H1 (cell line): Measurements from ENCODE around the gene ZDHHC17. TPM values are rescaled to one million over a fixed set of nuclear protein-coding genes. Genes with fewer than 3 reads are reported as not detected.

Experiments
- CEBPB ChIP-seq: IDR thresholded peaks from 2 replicates; pipeline ENCODE4 v1.6.1; 2012; ENCODE audit warnings: low read depth, low read length
- JUND ChIP-seq: IDR thresholded peaks from 2 replicates; pipeline ENCODE4 v1.6.1; 2011; ENCODE audit warnings: mild to moderate bottlenecking, improper control_type of control experiment, low read length
- RAD21 ChIP-seq, 2 experiments: IDR thresholded peaks in 1 of 2; conservative IDR thresholded peaks in 1 of 2; 2 replicates each; pipeline ENCODE4 v1.6.1; 2011; ENCODE audit warnings: low read depth in 2 of 2, low read length in 2 of 2, improper control_type of control experiment in 1 of 2, inconsistent platforms in 1 of 2, mild to moderate bottlenecking in 1 of 2, moderate library complexity in 1 of 2
- TAF1 ChIP-seq: IDR thresholded peaks from 2 replicates; pipeline ENCODE4 v1.6.1; 2011; ENCODE audit warnings: mild to moderate bottlenecking, low read depth, low read length
- polyA plus RNA-seq, 7 experiments: library from polyadenylated mRNA; depleted of rRNA in 3 of 7; stranded (reverse) in 5 of 7; unstranded in 2 of 7; fragments of >200 nt in 5 of 7; fragments of 200-250 nt in 2 of 7; gene quantifications; 1 replicate in 5 of 7; 2 replicates in 1 of 7; 4 replicates in 1 of 7; pipeline versions ENCODE4 v1.2.1 to v1.2.3, GENCODE V29; 2011 to 2013; ENCODE audit warnings: missing spikeins in 2 of 7, mixed read lengths in 2 of 7
- total RNA-seq: library from RNA; stranded (reverse); fragmentation: NEBNext Ultra II Directional; extraction: Animal tissue kit (Norgen Biotek cat#: 25700); gene quantifications from 2 replicates; pipeline ENCODE4 v1.2.1, GENCODE V29; 2021
- TF ChIP-seq, protein P1 (sequence below): fragments of 300-600 bp; sonication (generic); IDR thresholded peaks from 2 replicates; pipeline ENCODE4 v1.7.1; 2012; ENCODE audit warnings: low read length, moderate library complexity, mild to moderate bottlenecking, inconsistent platforms; ENCODE audit not compliant: insufficient replicate concordance
- TF ChIP-seq, protein P2 (sequence below): IDR thresholded peaks from 2 replicates; pipeline ENCODE4 v1.6.1; 2012; ENCODE audit warnings: low read length, inconsistent platforms
- TF ChIP-seq, protein P3 (sequence below), 3 experiments: IDR thresholded peaks; 1 replicate in 2 of 3; 2 replicates in 1 of 3; pipeline versions ENCODE4 v1.5.1 to v1.6.1; 2011; ENCODE audit warnings: low read length in 3 of 3, mild to moderate bottlenecking in 3 of 3, inconsistent platforms in 2 of 3, low read depth in 1 of 3, moderate library complexity in 1 of 3; ENCODE audit not compliant: insufficient read depth in 1 of 3; ENCODE audit errors: control extremely low read depth in 1 of 3

ZDHHC17 gene
- total and polyA plus RNA-seq, 2 of the 8 experiments (the other 6 are each of a cell fraction or from before 2014, with no cell fraction given) = 27.6 to 28.9 TPM

DNA sequence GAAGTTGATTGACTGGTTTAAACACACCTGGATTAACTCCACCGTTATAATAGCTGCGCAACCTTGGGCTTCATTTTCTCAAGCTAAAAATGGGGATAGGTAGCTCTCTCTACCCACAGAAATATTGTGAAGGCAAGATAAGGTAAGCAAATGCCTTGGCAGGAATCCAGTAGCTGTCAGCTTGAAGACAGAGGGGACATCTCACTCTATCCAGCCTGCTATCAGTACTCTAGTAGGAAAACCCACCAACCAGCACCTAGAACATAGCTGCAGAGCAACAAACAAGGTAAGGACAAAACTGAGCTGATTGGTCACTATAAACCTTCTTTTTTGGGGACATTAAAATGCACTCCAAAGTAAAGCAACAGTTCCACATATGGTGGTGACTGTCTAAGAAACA, 107.2 kb downstream of the ZDHHC17 start (continued):
- TF ChIP-seq, protein P1, sequence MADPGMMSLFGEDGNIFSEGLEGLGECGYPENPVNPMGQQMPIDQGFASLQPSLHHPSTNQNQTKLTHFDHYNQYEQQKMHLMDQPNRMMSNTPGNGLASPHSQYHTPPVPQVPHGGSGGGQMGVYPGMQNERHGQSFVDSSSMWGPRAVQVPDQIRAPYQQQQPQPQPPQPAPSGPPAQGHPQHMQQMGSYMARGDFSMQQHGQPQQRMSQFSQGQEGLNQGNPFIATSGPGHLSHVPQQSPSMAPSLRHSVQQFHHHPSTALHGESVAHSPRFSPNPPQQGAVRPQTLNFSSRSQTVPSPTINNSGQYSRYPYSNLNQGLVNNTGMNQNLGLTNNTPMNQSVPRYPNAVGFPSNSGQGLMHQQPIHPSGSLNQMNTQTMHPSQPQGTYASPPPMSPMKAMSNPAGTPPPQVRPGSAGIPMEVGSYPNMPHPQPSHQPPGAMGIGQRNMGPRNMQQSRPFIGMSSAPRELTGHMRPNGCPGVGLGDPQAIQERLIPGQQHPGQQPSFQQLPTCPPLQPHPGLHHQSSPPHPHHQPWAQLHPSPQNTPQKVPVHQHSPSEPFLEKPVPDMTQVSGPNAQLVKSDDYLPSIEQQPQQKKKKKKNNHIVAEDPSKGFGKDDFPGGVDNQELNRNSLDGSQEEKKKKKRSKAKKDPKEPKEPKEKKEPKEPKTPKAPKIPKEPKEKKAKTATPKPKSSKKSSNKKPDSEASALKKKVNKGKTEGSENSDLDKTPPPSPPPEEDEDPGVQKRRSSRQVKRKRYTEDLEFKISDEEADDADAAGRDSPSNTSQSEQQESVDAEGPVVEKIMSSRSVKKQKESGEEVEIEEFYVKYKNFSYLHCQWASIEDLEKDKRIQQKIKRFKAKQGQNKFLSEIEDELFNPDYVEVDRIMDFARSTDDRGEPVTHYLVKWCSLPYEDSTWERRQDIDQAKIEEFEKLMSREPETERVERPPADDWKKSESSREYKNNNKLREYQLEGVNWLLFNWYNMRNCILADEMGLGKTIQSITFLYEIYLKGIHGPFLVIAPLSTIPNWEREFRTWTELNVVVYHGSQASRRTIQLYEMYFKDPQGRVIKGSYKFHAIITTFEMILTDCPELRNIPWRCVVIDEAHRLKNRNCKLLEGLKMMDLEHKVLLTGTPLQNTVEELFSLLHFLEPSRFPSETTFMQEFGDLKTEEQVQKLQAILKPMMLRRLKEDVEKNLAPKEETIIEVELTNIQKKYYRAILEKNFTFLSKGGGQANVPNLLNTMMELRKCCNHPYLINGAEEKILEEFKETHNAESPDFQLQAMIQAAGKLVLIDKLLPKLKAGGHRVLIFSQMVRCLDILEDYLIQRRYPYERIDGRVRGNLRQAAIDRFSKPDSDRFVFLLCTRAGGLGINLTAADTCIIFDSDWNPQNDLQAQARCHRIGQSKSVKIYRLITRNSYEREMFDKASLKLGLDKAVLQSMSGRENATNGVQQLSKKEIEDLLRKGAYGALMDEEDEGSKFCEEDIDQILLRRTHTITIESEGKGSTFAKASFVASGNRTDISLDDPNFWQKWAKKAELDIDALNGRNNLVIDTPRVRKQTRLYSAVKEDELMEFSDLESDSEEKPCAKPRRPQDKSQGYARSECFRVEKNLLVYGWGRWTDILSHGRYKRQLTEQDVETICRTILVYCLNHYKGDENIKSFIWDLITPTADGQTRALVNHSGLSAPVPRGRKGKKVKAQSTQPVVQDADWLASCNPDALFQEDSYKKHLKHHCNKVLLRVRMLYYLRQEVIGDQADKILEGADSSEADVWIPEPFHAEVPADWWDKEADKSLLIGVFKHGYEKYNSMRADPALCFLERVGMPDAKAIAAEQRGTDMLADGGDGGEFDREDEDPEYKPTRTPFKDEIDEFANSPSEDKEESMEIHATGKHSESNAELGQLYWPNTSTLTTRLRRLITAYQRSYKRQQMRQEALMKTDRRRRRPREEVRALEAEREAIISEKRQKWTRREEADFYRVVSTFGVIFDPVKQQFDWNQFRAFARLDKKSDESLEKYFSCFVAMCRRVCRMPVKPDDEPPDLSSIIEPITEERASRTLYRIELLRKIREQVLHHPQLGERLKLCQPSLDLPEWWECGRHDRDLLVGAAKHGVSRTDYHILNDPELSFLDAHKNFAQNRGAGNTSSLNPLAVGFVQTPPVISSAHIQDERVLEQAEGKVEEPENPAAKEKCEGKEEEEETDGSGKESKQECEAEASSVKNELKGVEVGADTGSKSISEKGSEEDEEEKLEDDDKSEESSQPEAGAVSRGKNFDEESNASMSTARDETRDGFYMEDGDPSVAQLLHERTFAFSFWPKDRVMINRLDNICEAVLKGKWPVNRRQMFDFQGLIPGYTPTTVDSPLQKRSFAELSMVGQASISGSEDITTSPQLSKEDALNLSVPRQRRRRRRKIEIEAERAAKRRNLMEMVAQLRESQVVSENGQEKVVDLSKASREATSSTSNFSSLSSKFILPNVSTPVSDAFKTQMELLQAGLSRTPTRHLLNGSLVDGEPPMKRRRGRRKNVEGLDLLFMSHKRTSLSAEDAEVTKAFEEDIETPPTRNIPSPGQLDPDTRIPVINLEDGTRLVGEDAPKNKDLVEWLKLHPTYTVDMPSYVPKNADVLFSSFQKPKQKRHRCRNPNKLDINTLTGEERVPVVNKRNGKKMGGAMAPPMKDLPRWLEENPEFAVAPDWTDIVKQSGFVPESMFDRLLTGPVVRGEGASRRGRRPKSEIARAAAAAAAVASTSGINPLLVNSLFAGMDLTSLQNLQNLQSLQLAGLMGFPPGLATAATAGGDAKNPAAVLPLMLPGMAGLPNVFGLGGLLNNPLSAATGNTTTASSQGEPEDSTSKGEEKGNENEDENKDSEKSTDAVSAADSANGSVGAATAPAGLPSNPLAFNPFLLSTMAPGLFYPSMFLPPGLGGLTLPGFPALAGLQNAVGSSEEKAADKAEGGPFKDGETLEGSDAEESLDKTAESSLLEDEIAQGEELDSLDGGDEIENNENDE = no peak
- TF ChIP-seq RAD21 (IDR thresholded peaks at IDR 0.05 in 1 of 2, conservative IDR thresholded peaks at IDR 0.05 in 1 of 2; ENCODE audit: low read depth in 2 of 2, low read length in 2 of 2) (no peak), TAF1 (no peak), JUND (no peak), CEBPB (no peak)
- TF ChIP-seq, protein P2, sequence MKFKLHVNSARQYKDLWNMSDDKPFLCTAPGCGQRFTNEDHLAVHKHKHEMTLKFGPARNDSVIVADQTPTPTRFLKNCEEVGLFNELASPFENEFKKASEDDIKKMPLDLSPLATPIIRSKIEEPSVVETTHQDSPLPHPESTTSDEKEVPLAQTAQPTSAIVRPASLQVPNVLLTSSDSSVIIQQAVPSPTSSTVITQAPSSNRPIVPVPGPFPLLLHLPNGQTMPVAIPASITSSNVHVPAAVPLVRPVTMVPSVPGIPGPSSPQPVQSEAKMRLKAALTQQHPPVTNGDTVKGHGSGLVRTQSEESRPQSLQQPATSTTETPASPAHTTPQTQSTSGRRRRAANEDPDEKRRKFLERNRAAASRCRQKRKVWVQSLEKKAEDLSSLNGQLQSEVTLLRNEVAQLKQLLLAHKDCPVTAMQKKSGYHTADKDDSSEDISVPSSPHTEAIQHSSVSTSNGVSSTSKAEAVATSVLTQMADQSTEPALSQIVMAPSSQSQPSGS = no peak
- TF ChIP-seq, protein P3, sequence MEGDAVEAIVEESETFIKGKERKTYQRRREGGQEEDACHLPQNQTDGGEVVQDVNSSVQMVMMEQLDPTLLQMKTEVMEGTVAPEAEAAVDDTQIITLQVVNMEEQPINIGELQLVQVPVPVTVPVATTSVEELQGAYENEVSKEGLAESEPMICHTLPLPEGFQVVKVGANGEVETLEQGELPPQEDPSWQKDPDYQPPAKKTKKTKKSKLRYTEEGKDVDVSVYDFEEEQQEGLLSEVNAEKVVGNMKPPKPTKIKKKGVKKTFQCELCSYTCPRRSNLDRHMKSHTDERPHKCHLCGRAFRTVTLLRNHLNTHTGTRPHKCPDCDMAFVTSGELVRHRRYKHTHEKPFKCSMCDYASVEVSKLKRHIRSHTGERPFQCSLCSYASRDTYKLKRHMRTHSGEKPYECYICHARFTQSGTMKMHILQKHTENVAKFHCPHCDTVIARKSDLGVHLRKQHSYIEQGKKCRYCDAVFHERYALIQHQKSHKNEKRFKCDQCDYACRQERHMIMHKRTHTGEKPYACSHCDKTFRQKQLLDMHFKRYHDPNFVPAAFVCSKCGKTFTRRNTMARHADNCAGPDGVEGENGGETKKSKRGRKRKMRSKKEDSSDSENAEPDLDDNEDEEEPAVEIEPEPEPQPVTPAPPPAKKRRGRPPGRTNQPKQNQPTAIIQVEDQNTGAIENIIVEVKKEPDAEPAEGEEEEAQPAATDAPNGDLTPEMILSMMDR (IDR thresholded peaks at IDR 0.05; ENCODE audit: control extremely low read depth in 1 of 3, insufficient read depth in 1 of 3, low read depth in 1 of 3, low read length in 3 of 3) = no peak
